AG09319 (cell line): ENCODE data around the gene JSRP1.

Experiments used
- DNase-seq: peaks from one replicate; pipeline ENCODE4 v3.0.0-alpha.2; 2010; ENCODE audit warnings: low read depth; ENCODE audit errors: extremely low read depth
- TF ChIP-seq, protein P1 (sequence below): IDR thresholded peaks from 2 replicates; pipeline ENCODE4 v1.5.1; 2011; ENCODE audit warnings: low read depth, mild to moderate bottlenecking, inconsistent platforms, low read length, moderate library complexity

JSRP1 gene

DNA sequence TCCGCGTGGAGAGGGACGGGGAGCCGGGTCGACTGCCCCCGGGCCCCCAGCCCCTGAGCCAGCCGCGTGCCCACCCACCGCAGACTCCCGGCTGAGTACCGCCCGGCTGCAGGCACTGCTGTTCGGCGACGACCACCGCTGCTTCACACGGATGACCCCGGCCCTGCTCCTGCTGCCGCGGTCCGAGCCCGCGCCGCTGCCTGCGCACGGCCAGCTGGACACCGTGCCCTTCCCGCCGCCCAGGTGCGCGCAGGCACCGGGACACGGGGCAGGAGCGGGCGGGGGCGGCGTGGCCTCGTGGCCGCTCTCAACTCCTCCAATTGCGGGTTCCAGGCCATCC lies 5.5 kb downstream of the JSRP1 start:
- DNase-seq: no peak
- TF ChIP-seq, protein P1, sequence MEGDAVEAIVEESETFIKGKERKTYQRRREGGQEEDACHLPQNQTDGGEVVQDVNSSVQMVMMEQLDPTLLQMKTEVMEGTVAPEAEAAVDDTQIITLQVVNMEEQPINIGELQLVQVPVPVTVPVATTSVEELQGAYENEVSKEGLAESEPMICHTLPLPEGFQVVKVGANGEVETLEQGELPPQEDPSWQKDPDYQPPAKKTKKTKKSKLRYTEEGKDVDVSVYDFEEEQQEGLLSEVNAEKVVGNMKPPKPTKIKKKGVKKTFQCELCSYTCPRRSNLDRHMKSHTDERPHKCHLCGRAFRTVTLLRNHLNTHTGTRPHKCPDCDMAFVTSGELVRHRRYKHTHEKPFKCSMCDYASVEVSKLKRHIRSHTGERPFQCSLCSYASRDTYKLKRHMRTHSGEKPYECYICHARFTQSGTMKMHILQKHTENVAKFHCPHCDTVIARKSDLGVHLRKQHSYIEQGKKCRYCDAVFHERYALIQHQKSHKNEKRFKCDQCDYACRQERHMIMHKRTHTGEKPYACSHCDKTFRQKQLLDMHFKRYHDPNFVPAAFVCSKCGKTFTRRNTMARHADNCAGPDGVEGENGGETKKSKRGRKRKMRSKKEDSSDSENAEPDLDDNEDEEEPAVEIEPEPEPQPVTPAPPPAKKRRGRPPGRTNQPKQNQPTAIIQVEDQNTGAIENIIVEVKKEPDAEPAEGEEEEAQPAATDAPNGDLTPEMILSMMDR: no peak

DNA sequence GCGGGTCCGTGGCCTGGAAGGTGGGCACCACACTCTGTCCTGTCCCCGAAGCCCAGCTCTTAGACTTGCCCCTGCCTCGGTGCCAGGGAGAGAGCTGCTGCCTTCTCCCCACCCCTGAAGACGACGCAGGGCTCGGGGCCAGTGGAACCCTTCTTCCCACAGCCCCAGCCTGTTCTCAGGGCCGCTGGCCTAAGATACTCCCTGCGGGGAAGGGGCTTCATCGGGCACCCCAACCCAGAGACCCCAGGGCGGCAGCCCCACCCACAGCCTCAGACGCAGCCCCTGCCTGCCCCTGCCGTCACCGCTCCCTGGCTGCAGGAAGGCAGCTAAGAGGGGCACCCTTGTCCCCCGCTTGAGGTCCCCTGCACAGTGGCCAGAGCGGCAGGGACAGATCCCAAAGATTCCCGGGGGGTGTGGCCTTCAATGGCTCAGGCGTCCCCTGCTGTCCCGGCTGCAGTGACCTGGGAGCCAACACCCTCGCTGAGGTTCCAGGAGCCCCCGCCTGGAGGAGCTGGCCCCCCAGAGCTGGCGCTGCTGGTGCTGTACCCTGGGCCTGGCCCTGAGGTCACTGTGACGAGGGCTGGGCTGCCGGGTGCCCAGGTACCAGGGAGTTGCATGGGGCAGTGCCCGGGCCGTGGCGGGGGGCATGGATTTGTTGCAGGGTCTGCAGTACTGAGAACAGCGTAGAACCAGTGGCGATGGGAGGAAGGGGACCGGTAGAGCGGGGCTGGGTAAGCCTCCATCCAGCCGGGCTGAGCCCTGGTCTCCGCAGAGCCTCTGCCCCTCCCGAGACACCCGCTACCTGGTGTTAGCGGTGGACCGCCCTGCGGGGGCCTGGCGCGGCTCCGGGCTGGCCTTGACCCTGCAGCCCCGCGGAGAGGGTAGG lies 6.1 kb downstream of the JSRP1 start:
- DNase-seq: no peak
- TF ChIP-seq, protein P1: no peak

GRCh38 chr19:2249010-2249866 lies 7.0 kb downstream of the JSRP1 start, which contains the start of gene AMH:
Gene AMH (plus strand): TSS chr19:2249323. CDS start chr19:2249333, 10 bp downstream.
- TF ChIP-seq, protein P1: no peak
- no peak for DNase-seq

GRCh38 chr19:2248136-2249009 lies 7.8 kb downstream of the JSRP1 start:
- TF ChIP-seq, protein P1: no peak

GRCh38 chr19:2247433-2248101 lies 8.7 kb downstream of the JSRP1 start:
- TF ChIP-seq, protein P1: no peak
- no peak for DNase-seq

More at GRCh38 chr19:2248136-2249009, 7.8 kb downstream of the JSRP1 start:
- no peak for DNase-seq

- DNase-seq: no peak
- TF ChIP-seq, protein P1: no peak
Measured at GRCh38 chr19:2246801-2247361, 9.3 kb downstream of the JSRP1 start.
